H9 (cell line): ENCODE measurements around the gene FRMD1. TPM values are rescaled to one million over a fixed set of nuclear protein-coding genes. Genes with fewer than 3 reads are reported as not detected.

ENCODE experiments used
- DNase-seq: peaks from one replicate; pipeline ENCODE4 v3.0.0-alpha.2; 2017
- H2AFZ ChIP-seq: one replicate; pipeline ENCODE4 v1.6.1; 2013; ENCODE audit warnings: mild to moderate bottlenecking, low read length, control low read depth, moderate library complexity
- H2AK5ac ChIP-seq: 2 replicates; pipeline ENCODE4 v1.6.1; 2013; ENCODE audit warnings: low read length, control low read depth, mixed read lengths; ENCODE audit not compliant: insufficient read length
- H2BK120ac ChIP-seq: one replicate; pipeline ENCODE4 v1.6.1; 2013; ENCODE audit warnings: low read depth, mild to moderate bottlenecking, low read length, control low read depth, inconsistent platforms; ENCODE audit not compliant: poor library complexity, severe bottlenecking
- H2BK12ac ChIP-seq: 2 replicates; pipeline ENCODE4 v1.6.1; 2013; ENCODE audit warnings: low read length, control low read depth, mixed read lengths, low read depth; ENCODE audit not compliant: insufficient read length
- H2BK15ac ChIP-seq: 2 replicates; pipeline ENCODE4 v1.6.1; 2013; ENCODE audit warnings: low read depth, low read length, control low read depth
- H2BK20ac ChIP-seq: one replicate; pipeline ENCODE4 v1.6.1; 2013; ENCODE audit warnings: low read depth, mild to moderate bottlenecking, low read length, control low read depth, inconsistent platforms; ENCODE audit not compliant: poor library complexity, severe bottlenecking
- H2BK5ac ChIP-seq: 2 replicates; pipeline ENCODE4 v1.6.1; 2013; ENCODE audit warnings: low read length, control low read depth, mixed read lengths; ENCODE audit not compliant: insufficient read length
- H3K14ac ChIP-seq: 2 replicates; pipeline ENCODE4 v1.6.1; 2013; ENCODE audit warnings: low read length, control low read depth; ENCODE audit not compliant: insufficient read depth
- H3K18ac ChIP-seq: 2 replicates; pipeline ENCODE4 v1.6.1; 2013; ENCODE audit warnings: low read depth, mild to moderate bottlenecking, mixed read lengths, low read length, control low read depth; ENCODE audit not compliant: insufficient read length
- H3K23ac ChIP-seq: 2 replicates; pipeline ENCODE4 v1.6.1; 2013; ENCODE audit warnings: low read length, control low read depth, mixed read lengths, low read depth; ENCODE audit not compliant: insufficient read length
- H3K23me2 ChIP-seq: 2 replicates; pipeline ENCODE4 v1.6.1; 2013; ENCODE audit warnings: low read depth, mild to moderate bottlenecking, mixed read lengths, low read length, control low read depth; ENCODE audit not compliant: insufficient read length, poor library complexity, severe bottlenecking
- H3K27ac ChIP-seq: 2 replicates; pipeline ENCODE4 v1.5.1; 2013; ENCODE audit warnings: low read length, control low read depth, mixed read lengths, low read depth; ENCODE audit not compliant: insufficient read length
- H3K27me3 ChIP-seq: 2 replicates; pipeline ENCODE4 v1.6.1; 2013; ENCODE audit warnings: low read length, control low read depth, inconsistent platforms; ENCODE audit not compliant: insufficient read depth
- H3K4ac ChIP-seq: 2 replicates; pipeline ENCODE4 v1.6.1; 2013; ENCODE audit warnings: low read depth, mild to moderate bottlenecking, control low read depth, inconsistent platforms, low read length, moderate library complexity
- H3K4me1 ChIP-seq: 2 replicates; pipeline ENCODE4 v1.6.1; 2013; ENCODE audit warnings: low read length, control low read depth, inconsistent platforms; ENCODE audit not compliant: insufficient read depth
- H3K4me2 ChIP-seq: 2 replicates; pipeline ENCODE4 v1.6.1; 2013; ENCODE audit warnings: low read length, control low read depth, mixed read lengths; ENCODE audit not compliant: insufficient read length, insufficient read depth
- H3K56ac ChIP-seq: 2 replicates; pipeline ENCODE4 v1.6.1; 2013; ENCODE audit warnings: low read depth, mild to moderate bottlenecking, mixed read lengths, low read length, control low read depth; ENCODE audit not compliant: insufficient read length
- H3K79me1 ChIP-seq: 2 replicates; pipeline ENCODE4 v1.6.1; 2013; ENCODE audit warnings: low read depth, mild to moderate bottlenecking, moderate library complexity, low read length, control low read depth, inconsistent platforms; ENCODE audit not compliant: insufficient read depth, poor library complexity, severe bottlenecking
- H3K79me2 ChIP-seq: 2 replicates; pipeline ENCODE4 v1.6.1; 2013; ENCODE audit warnings: low read length, control low read depth, inconsistent platforms; ENCODE audit not compliant: insufficient read depth
- H3K9ac ChIP-seq: 2 replicates; pipeline ENCODE4 v1.6.1; 2013; ENCODE audit warnings: low read length, control low read depth, mixed read lengths; ENCODE audit not compliant: insufficient read length; ENCODE audit errors: extremely low read depth
- H3K9me3 ChIP-seq: one replicate; pipeline ENCODE4 v1.6.1; 2013; ENCODE audit warnings: low read depth, low read length, inconsistent platforms; ENCODE audit not compliant: control insufficient read depth
- H3T11ph ChIP-seq: one replicate; pipeline ENCODE4 v1.6.1; 2013; ENCODE audit warnings: mild to moderate bottlenecking, low read length, control low read depth, inconsistent platforms
- H4K20me1 ChIP-seq: one replicate; pipeline ENCODE4 v1.6.1; 2013; ENCODE audit not compliant: control insufficient read depth, insufficient read length, insufficient read depth
- H4K5ac ChIP-seq: 2 replicates; pipeline ENCODE4 v1.6.1; 2013; ENCODE audit warnings: low read depth, mild to moderate bottlenecking, mixed read lengths, low read length, control low read depth; ENCODE audit not compliant: insufficient read length
- H4K8ac ChIP-seq: replicated peaks from 2 replicates; pipeline ENCODE4 v1.6.1; 2013; ENCODE audit warnings: low read length, control low read depth, mixed read lengths, low read depth; ENCODE audit not compliant: insufficient read length
- H4K91ac ChIP-seq: 2 replicates; pipeline ENCODE4 v1.6.1; 2013; ENCODE audit warnings: low read depth, mild to moderate bottlenecking, moderate library complexity, mixed read lengths, low read length, control low read depth; ENCODE audit not compliant: insufficient read length
- H3K27ac Mint-ChIP-seq, 3 experiments: 2 replicates in 2 of 3; 3 replicates in 1 of 3; pipeline ENCODE4 v1.8.0; 2020 to 2021; ENCODE audit warnings: mixed read lengths in 3 of 3, mild to moderate bottlenecking in 1 of 3, moderate library complexity in 1 of 3
- H3K27me3 Mint-ChIP-seq: 2 replicates; pipeline ENCODE4 v1.8.0; 2021; ENCODE audit warnings: low read depth, mild to moderate bottlenecking, moderate library complexity, mixed read lengths
- H3K36me3 Mint-ChIP-seq, 3 experiments: 2 replicates in 2 of 3; 3 replicates in 1 of 3; pipeline ENCODE4 v1.8.0; 2020 to 2021; ENCODE audit warnings: low read depth in 3 of 3, mixed read lengths in 3 of 3; ENCODE audit not compliant: insufficient read depth in 1 of 3
- H3K4me1 Mint-ChIP-seq, 2 experiments: 2 replicates each; pipeline ENCODE4 v1.8.0; 2020; ENCODE audit warnings: mixed read lengths in 2 of 2
- H3K4me3 Mint-ChIP-seq, 2 experiments: 2 replicates in 1 of 2; 3 replicates in 1 of 2; pipeline ENCODE4 v1.8.0; 2020 to 2021; ENCODE audit warnings: mild to moderate bottlenecking in 2 of 2, mixed read lengths in 2 of 2, moderate library complexity in 1 of 2
- H3K9me3 Mint-ChIP-seq, 2 experiments: 2 replicates in 1 of 2; 3 replicates in 1 of 2; pipeline ENCODE4 v1.8.0; 2020; ENCODE audit warnings: mild to moderate bottlenecking in 2 of 2, mixed read lengths in 2 of 2, moderate library complexity in 1 of 2
- WGBS: extraction: QIAGEN DNeasy Blood & Tissue Kit; methylation state at CpG from one replicate; pipeline ENCODE4 v1.1.7; 2013; ENCODE audit warnings: missing lambda C conversion rate, low lambda C conversion rate, mixed read lengths; ENCODE audit not compliant: insufficient read length; ENCODE audit errors: extremely low coverage; 5-methylcytosine and 5-hydroxymethylcytosine counted together
- total RNA-seq: library from RNA; stranded (reverse); gene quantifications from 2 replicates; pipeline ENCODE4 v1.2.1, GENCODE V29; 2021
- TF ChIP-seq, protein P1 (sequence below): fragments of 200-600 bp; sonication (generic); conservative IDR thresholded peaks from 3 replicates; pipeline ENCODE4 v1.8.0; 2021; ENCODE audit warnings: antibody characterized with exemption, mild to moderate bottlenecking

The FRMD1 gene
- total RNA-seq, 1 experiment from 2014 or later: not detected

DNA sequence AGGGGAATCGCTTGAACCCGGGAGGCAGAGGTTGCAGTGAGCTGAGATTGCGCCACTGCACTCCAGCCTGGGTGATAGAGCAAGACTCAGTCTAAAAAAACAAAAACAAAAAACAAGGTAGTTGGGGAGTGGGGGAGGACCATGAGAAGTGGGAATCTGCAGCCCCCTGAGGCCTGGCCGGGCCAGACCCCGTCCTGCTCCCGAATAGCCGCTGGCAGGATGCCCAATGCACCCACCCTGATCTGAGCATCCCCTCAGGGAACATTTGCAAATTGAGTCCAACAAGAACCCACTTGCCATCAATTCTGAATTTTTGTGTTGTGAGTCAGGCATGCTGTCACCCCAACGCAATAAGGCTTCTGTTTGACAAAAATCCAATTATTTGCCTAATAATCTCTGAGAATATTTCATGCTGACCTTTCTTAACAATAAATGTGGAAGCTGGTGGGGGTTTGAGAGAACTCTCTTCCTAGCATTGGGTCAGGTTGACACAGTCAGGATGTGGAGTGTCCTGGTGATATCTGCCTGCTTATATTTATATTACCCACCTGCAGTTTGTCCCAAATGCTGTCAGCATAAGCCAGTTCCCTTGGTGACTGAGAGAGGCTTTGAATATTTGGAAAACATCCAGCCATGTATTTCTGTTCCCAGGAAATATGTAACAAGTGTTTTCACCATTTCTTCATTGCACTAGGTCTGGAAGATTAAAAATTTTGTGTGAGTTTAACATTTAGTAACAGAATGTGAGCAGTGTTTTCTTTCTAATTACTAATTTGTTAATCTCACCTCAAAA lies 28.4 kb upstream of the FRMD1 start:
- no peaks in the 10 kb centered on the region for H3K79me1 ChIP-seq
- no peaks in the 10 kb centered on the region for H3K27me3 ChIP-seq
- Mint-ChIP-seq H3K36me3 (no peaks in the 10 kb centered on the region), H3K4me1 (peaks cover 19 to 25% of the 10 kb centered on the region in 2 experiments), H3K4me3 (no peak overlapping the region), H3K9me3 (no peaks in the 10 kb centered on the region), H3K27ac (no peak overlapping the region), H3K27me3 (peaks cover 2% of the 10 kb centered on the region)
- no peaks in the 10 kb centered on the region for H4K20me1 ChIP-seq
- H3K18ac ChIP-seq: no peak overlapping the region
- TF ChIP-seq, protein P1, sequence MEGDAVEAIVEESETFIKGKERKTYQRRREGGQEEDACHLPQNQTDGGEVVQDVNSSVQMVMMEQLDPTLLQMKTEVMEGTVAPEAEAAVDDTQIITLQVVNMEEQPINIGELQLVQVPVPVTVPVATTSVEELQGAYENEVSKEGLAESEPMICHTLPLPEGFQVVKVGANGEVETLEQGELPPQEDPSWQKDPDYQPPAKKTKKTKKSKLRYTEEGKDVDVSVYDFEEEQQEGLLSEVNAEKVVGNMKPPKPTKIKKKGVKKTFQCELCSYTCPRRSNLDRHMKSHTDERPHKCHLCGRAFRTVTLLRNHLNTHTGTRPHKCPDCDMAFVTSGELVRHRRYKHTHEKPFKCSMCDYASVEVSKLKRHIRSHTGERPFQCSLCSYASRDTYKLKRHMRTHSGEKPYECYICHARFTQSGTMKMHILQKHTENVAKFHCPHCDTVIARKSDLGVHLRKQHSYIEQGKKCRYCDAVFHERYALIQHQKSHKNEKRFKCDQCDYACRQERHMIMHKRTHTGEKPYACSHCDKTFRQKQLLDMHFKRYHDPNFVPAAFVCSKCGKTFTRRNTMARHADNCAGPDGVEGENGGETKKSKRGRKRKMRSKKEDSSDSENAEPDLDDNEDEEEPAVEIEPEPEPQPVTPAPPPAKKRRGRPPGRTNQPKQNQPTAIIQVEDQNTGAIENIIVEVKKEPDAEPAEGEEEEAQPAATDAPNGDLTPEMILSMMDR: no peak
- no CpG with 5 or more reads among the region's 8 CpGs for WGBS
- no peak overlapping the region for H3K14ac ChIP-seq
- peaks cover 2% of the 10 kb centered on the region; the same call in 1 of the 2 replicates for H3K4me1 ChIP-seq
- H3T11ph ChIP-seq: no peak overlapping the region
- H3K27ac ChIP-seq: no peak overlapping the region
- no peak overlapping the region for H2BK12ac ChIP-seq
- no peak overlapping the region for H4K5ac ChIP-seq
- H3K9ac ChIP-seq: no peak overlapping the region
- H3K9me3 ChIP-seq: no peaks in the 10 kb centered on the region
- no peaks in the 10 kb centered on the region for H3K79me2 ChIP-seq
- H4K91ac ChIP-seq: no peak overlapping the region
- no peak overlapping the region for H4K8ac ChIP-seq
- H3K4ac ChIP-seq: no peak overlapping the region
- H2AK5ac ChIP-seq: no peak overlapping the region
- no peak overlapping the region for H3K4me2 ChIP-seq
- H3K56ac ChIP-seq: no peak overlapping the region
- no peaks in the 10 kb centered on the region for H3K23me2 ChIP-seq
- H2AFZ ChIP-seq: no peak overlapping the region
- no peak overlapping the region for H2BK5ac ChIP-seq
- H3K23ac ChIP-seq: no peak overlapping the region
- H2BK20ac ChIP-seq: no peak overlapping the region
- no peak overlapping the region for H2BK15ac ChIP-seq
- DNase-seq: no peak
- no peak overlapping the region for H2BK120ac ChIP-seq
